GM18861 (cell line): ENCODE measurements around the gene ZNF615.
"Not testable (repeated sequence)": the region's sequence is repeated elsewhere in the genome, so short reads cannot be mapped to it uniquely, and the experiment has no call there.

Source experiments
- ATAC-seq: cut with Tn5 transposase; IDR thresholded peaks from one replicate; pipeline ENCODE4 v1.9.1; 2021; ENCODE audit not compliant: unreplicated experiment

The ZNF615 gene

GRCh38 chr19:51980926-51981325 lies 27.1 kb downstream of the ZNF615 start:
- ATAC-seq: not testable (repeated sequence)

- ATAC-seq: no peak
These were observed 27.8 kb downstream of the ZNF615 start for GRCh38 chr19:51980116-51980736.

- no peak for ATAC-seq
These were observed 29.1 kb downstream of the ZNF615 start for GRCh38 chr19:51978882-51979281.

GRCh38 chr19:51977346-51977745 lies 30.7 kb downstream of the ZNF615 start:
- no peak for ATAC-seq

- ATAC-seq: no peak
These were observed 31.2 kb downstream of the ZNF615 start for GRCh38 chr19:51976852-51977251.

- ATAC-seq: not testable (repeated sequence)
These were observed 32.2 kb downstream of the ZNF615 start for GRCh38 chr19:51975787-51976186.

- no peak for ATAC-seq
These were observed 36.4 kb downstream of the ZNF615 start for GRCh38 chr19:51971624-51972023.

GRCh38 chr19:51970718-51971117 lies 37.3 kb downstream of the ZNF615 start:
- no peak for ATAC-seq

GRCh38 chr19:51965583-51965982 lies 42.4 kb downstream of the ZNF615 start:
- ATAC-seq: no peak

- ATAC-seq: not testable (repeated sequence)
These were observed 47.3 kb downstream of the ZNF615 start for GRCh38 chr19:51960621-51961233.

- no peak for ATAC-seq
These were observed 48.2 kb downstream of the ZNF615 start for GRCh38 chr19:51959791-51960190.

GRCh38 chr19:51957846-51958245 lies 50.2 kb downstream of the ZNF615 start:
- not testable (repeated sequence) for ATAC-seq

- no peak for ATAC-seq
These were observed 59.0 kb downstream of the ZNF615 start for GRCh38 chr19:51948975-51949374.

GRCh38 chr19:51946602-51947001 lies 61.4 kb downstream of the ZNF615 start:
- no peak for ATAC-seq

GRCh38 chr19:51944798-51945552 lies 63.0 kb downstream of the ZNF615 start:
- ATAC-seq: no peak
